HepG2 (cell line): Measurements from ENCODE around the gene ZNHIT1. TPM values are rescaled to one million over a fixed set of nuclear protein-coding genes. Genes with fewer than 3 reads are reported as not detected.

Experiments used
- CENPBD1 ChIP-seq: sonication (generic); formaldehyde crosslinking; IDR thresholded peaks from 2 replicates; pipeline ENCODE4 v1.8.0; 2022; ENCODE audit warnings: missing genetic modification reagents, low read depth, mild to moderate bottlenecking, borderline replicate concordance
- KMT2A ChIP-seq: sonication (generic); formaldehyde crosslinking; IDR thresholded peaks from 2 replicates; pipeline ENCODE4 v1.4.0; 2020; ENCODE audit warnings: missing genetic modification reagents
- RNF219 ChIP-seq: sonication (generic); formaldehyde crosslinking; IDR thresholded peaks from 2 replicates; pipeline ENCODE4 v1.5.0; 2020; ENCODE audit warnings: mild to moderate bottlenecking, missing genetic modification reagents
- SNAPC4 ChIP-seq: sonication (generic); formaldehyde crosslinking; IDR thresholded peaks from 2 replicates; pipeline ENCODE4 v1.4.0; 2020; ENCODE audit warnings: mild to moderate bottlenecking, missing genetic modification reagents
- ZBTB40 ChIP-seq, 2 experiments: fragments of 450-650 bp in 1 of 2; sonication (generic) in 1 of 2; formaldehyde crosslinking in 1 of 2; IDR thresholded peaks; 2 replicates each; pipeline versions ENCODE4 v1.6.1 to v1.8.0; 2016 to 2022; ENCODE audit warnings: antibody characterized with exemption in 1 of 2, mild to moderate bottlenecking in 1 of 2, missing genetic modification reagents in 1 of 2
- ZMYM3 ChIP-seq: sonication (generic); formaldehyde crosslinking; IDR thresholded peaks from 2 replicates; pipeline ENCODE4 v1.5.1; 2020; ENCODE audit warnings: mild to moderate bottlenecking, missing genetic modification reagents
- ZNF496 ChIP-seq: sonication (generic); formaldehyde crosslinking; IDR thresholded peaks from 2 replicates; pipeline ENCODE4 v1.8.1; 2023; ENCODE audit warnings: mild to moderate bottlenecking, moderate library complexity, missing genetic modification reagents; ENCODE audit not compliant: insufficient replicate concordance
- ZNF644 ChIP-seq: IDR thresholded peaks from 2 replicates; pipeline ENCODE4 v1.6.1; 2016; ENCODE audit warnings: low read depth
- polyA plus RNA-seq, 8 experiments: library from polyadenylated mRNA; depleted of rRNA in 3 of 8; stranded (reverse) in 7 of 8; unstranded in 1 of 8; fragments of >200 nt; fragmentation: Illumina TruSeq in 4 of 8; extraction: Trizol in 4 of 8; gene quantifications; 2 replicates each; pipeline versions ENCODE4 v1.2.1 to v1.2.3, GENCODE V29; 2011 to 2016; ENCODE audit warnings: low read depth in 4 of 8, missing spikeins in 1 of 8, mixed read lengths in 1 of 8; ENCODE audit not compliant: insufficient read depth in 1 of 8
- total RNA-seq, 5 experiments: library from RNA; depleted of rRNA; stranded (reverse); fragments of >200 nt; fragmentation: Illumina TruSeq; extraction: Trizol; gene quantifications; 2 replicates each; pipeline ENCODE4 v1.2.3, GENCODE V29; 2016; ENCODE audit warnings: low read depth in 1 of 5

ZNHIT1 gene
- total and polyA plus RNA-seq, 2 of the 13 experiments (the other 11 are each of a cell fraction or from before 2014, with no cell fraction given), result 32.5 to 64.5 TPM

- 0 out of 2 replicates have a peak, but pooled peaks have one; percentile 38 for TF ChIP-seq RNF219 (CRISPR knock-in tag)
- TF ChIP-seq CENPBD1, result no peak
- peak; percentile 43; the same call in 1 of the 2 replicates for TF ChIP-seq SNAPC4 (CRISPR knock-in tag)
- TF ChIP-seq KMT2A (CRISPR knock-in tag), result peak; percentile 89; the same call in 1 of the 2 replicates
- TF ChIP-seq ZNF496 (CRISPR knock-in tag), result no peak
- TF ChIP-seq ZMYM3 (CRISPR knock-in tag), result 0 out of 2 replicates have a peak, but pooled peaks have one; percentile 17
- TF ChIP-seq ZNF644 (CRISPR knock-in tag), result no peak
- TF ChIP-seq ZBTB40 (IDR thresholded peaks at IDR 0.05), result no peak
- TF ChIP-seq ZBTB40 (CRISPR knock-in tag; IDR thresholded peaks at IDR 0.05), result peak; percentile 54; the same call in 1 of the 2 replicates
Measured at GRCh38 chr7:101251871-101252659, 34.1 kb downstream of the ZNHIT1 start (continued).
